Neural cell (in vitro differentiated cells): ENCODE data around the gene ARSB. TPM values are rescaled to one million over a fixed set of nuclear protein-coding genes. Genes with fewer than 3 reads are reported as not detected.

Experiments used
- H2AFZ ChIP-seq: fragments of 200-600, 300-800 bp; sonication (generic), shearing (Covaris generic); 2 replicates; pipeline ENCODE4 v1.6.0; 2014; ENCODE audit warnings: low read depth, mild to moderate bottlenecking, antibody characterized with exemption, low read length, moderate library complexity
- H3F3A ChIP-seq: fragments of 200-600 bp; shearing (Covaris generic); 2 replicates; pipeline ENCODE4 v1.6.1; 2016; ENCODE audit warnings: mild to moderate bottlenecking, moderate library complexity, mixed read lengths, antibody characterized with exemption, low read length; ENCODE audit not compliant: insufficient read depth, poor library complexity, severe bottlenecking
- H3K27ac ChIP-seq: fragments of 200-600, 300-800 bp; sonication (generic), shearing (Covaris generic); 2 replicates; pipeline ENCODE4 v1.5.1; 2014; ENCODE audit warnings: mild to moderate bottlenecking, low read length, moderate library complexity
- H3K27me3 ChIP-seq: fragments of 300-800, 200-600 bp; sonication (generic), shearing (Covaris generic); 2 replicates; pipeline ENCODE4 v1.6.0; 2014; ENCODE audit warnings: mild to moderate bottlenecking, low read depth, low read length, moderate library complexity; ENCODE audit not compliant: insufficient read depth
- H3K36me3 ChIP-seq: fragments of 300-800, 200-600 bp; sonication (generic), shearing (Covaris generic); 2 replicates; pipeline ENCODE4 v1.5.1; 2014; ENCODE audit warnings: mild to moderate bottlenecking, antibody characterized with exemption, low read length, moderate library complexity; ENCODE audit not compliant: insufficient read depth
- H3K4me2 ChIP-seq: fragments of 300-800, 200-600 bp; sonication (generic), shearing (Covaris generic); 2 replicates; pipeline ENCODE4 v1.6.0; 2014; ENCODE audit warnings: mild to moderate bottlenecking, low read length
- H3K4me3 ChIP-seq: fragments of 300-800, 200-600 bp; sonication (generic), shearing (Covaris generic); 2 replicates; pipeline ENCODE4 v1.5.1; 2014; ENCODE audit warnings: mild to moderate bottlenecking, low read length, moderate library complexity
- H3K79me2 ChIP-seq: fragments of 200-600 bp; shearing (Covaris generic); replicated peaks from 2 replicates; pipeline ENCODE4 v1.6.0; 2014; ENCODE audit warnings: mild to moderate bottlenecking, low read length, moderate library complexity; ENCODE audit not compliant: insufficient read depth
- H3K9ac ChIP-seq: fragments of 300-800, 200-600 bp; sonication (generic), shearing (Covaris generic); 2 replicates; pipeline ENCODE4 v1.6.1; 2016; ENCODE audit warnings: mild to moderate bottlenecking, low read length, mixed read lengths
- H3K9me2 ChIP-seq: fragments of 200-600 bp; shearing (Covaris generic); 2 replicates; pipeline ENCODE4 v1.6.1; 2016; ENCODE audit warnings: mild to moderate bottlenecking, low read length, mixed read lengths; ENCODE audit not compliant: insufficient read depth
- H3K9me3 ChIP-seq: fragments of 200-600, 300-800 bp; sonication (generic), shearing (Covaris generic); 2 replicates; pipeline ENCODE4 v1.6.1; 2016; ENCODE audit warnings: mild to moderate bottlenecking, mixed run types, low read length, moderate library complexity, mixed read lengths
- H4K20me1 ChIP-seq: fragments of 200-600 bp; shearing (Covaris generic); 2 replicates; pipeline ENCODE4 v1.6.1; 2016; ENCODE audit warnings: mild to moderate bottlenecking, mixed run types; ENCODE audit not compliant: insufficient read depth
- EP300 ChIP-seq: fragments of 450-650 bp; conservative IDR thresholded peaks from 2 replicates; pipeline ENCODE4 v1.6.1; 2014; ENCODE audit warnings: antibody characterized with exemption, mild to moderate bottlenecking, moderate library complexity; ENCODE audit not compliant: poor library complexity, severe bottlenecking
- EZH2 ChIP-seq: fragments of 200-600, 300-800 bp; shearing (Covaris generic), sonication (generic); IDR thresholded peaks from 2 replicates; pipeline ENCODE4 v1.6.1; 2014; ENCODE audit warnings: antibody characterized with exemption, low read length, borderline replicate concordance, mild to moderate bottlenecking; ENCODE audit not compliant: insufficient read depth, poor library complexity, severe bottlenecking
- MXI1 ChIP-seq: fragments of 450-650 bp; conservative IDR thresholded peaks from 2 replicates; pipeline ENCODE4 v1.6.1; 2014; ENCODE audit warnings: antibody characterized with exemption, mild to moderate bottlenecking; ENCODE audit not compliant: poor library complexity, severe bottlenecking
- POLR2AphosphoS5 ChIP-seq: IDR thresholded peaks from 2 replicates; pipeline ENCODE4 v1.6.1; 2012
- TAF1 ChIP-seq: IDR thresholded peaks from 2 replicates; pipeline ENCODE4 v1.6.1; 2012; ENCODE audit warnings: low read depth
- polyA plus RNA-seq: library from polyadenylated mRNA; depleted of rRNA; stranded (reverse); fragments of >200 nt; gene quantifications from 2 replicates; pipeline ENCODE4 v1.2.3, GENCODE V29; 2014
- TF ChIP-seq, protein P1 (sequence below): IDR thresholded peaks from 2 replicates; pipeline ENCODE4 v1.6.1; 2012; ENCODE audit warnings: borderline replicate concordance

ARSB gene
- polyA plus RNA-seq, 1 donor from 2014 or later, result 8.7 TPM

DNA sequence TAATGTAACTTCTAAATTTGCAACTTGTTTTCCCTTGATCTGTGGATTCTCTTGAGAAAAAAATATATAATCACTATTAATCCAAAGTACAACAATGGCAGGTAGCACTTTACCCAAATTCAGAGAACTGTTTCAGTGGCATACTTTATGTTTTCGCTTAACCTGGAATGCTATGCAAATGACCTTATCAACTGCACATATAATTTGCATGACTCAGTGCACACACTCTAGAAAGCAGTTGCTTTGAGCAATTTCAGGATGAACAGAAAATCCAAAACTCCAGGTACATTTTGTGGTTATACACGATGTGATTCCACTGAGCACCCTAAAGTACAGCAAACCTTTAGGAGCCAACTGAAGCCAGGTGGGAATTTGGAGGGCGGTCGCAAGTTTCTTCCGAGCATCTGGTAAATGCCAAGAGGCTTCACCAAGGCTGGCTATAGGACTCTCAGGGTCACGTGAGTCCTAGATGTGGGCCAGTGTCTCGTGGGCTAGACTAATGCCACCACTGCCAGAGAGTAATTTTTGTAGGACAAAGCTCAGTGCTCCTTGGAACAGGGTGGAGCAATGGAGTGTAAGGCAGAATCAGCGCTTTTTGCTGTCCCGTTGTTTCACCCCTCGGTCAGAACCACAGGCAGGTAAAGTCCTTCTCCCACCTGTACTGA, 47.1 kb upstream of the ARSB start:
- H2AFZ ChIP-seq, result no peak overlapping the region
- no peak overlapping the region for H3K4me2 ChIP-seq
- H4K20me1 ChIP-seq, result no peaks in the 10 kb centered on the region
- no peaks in the 10 kb centered on the region for H3K36me3 ChIP-seq
- no peaks in the 10 kb centered on the region for H3K27me3 ChIP-seq
- H3K4me3 ChIP-seq, result no peak overlapping the region
- no peaks in the 10 kb centered on the region for H3K9me3 ChIP-seq
- H3K9me2 ChIP-seq, result no peaks in the 10 kb centered on the region
- no peaks in the 10 kb centered on the region for H3K79me2 ChIP-seq
- no peak for TF ChIP-seq EP300
- H3K9ac ChIP-seq, result no peak overlapping the region
- no peaks in the 10 kb centered on the region for H3F3A ChIP-seq
- no peak overlapping the region for H3K27ac ChIP-seq

DNA sequence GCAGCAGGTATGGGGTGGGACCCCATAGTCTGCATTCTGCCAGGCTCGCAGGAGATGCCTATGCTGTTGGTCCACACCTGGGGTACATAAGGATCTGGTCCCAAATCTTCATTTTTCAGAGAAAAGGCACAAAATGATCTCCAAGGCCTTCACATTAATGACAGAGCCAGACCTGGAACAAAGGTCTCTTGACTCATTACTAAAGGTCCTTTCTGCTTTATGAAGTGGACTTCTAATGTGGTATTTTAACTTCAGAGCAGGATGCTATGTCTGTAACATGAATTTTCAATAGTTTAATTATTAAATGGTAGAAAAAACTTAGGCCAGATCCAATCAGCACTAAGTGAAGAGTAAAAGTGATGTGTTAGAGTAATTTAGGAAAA, 46.4 kb upstream of the ARSB start:
- Histone ChIP-seq H3K27me3 (no peaks in the 10 kb centered on the region), H3K9me3 (no peaks in the 10 kb centered on the region), H3K79me2 (no peaks in the 10 kb centered on the region), H3F3A (no peaks in the 10 kb centered on the region), H3K4me3 (no peak overlapping the region), H3K36me3 (no peaks in the 10 kb centered on the region), H3K9ac (no peak overlapping the region), H2AFZ (no peak overlapping the region), H3K9me2 (no peaks in the 10 kb centered on the region), H3K4me2 (no peak overlapping the region), H4K20me1 (no peaks in the 10 kb centered on the region), H3K27ac (no peak overlapping the region)
- TF ChIP-seq EZH2 (no peak), TAF1 (no peak), MXI1 (no peak), EP300 (no peak)

- Histone ChIP-seq H2AFZ (no peak overlapping the region), H3K4me3 (no peak overlapping the region), H3K9ac (no peak overlapping the region), H3K9me2 (no peaks in the 10 kb centered on the region), H3F3A (no peaks in the 10 kb centered on the region), H3K36me3 (no peaks in the 10 kb centered on the region), H3K27me3 (no peaks in the 10 kb centered on the region), H3K27ac (no peak overlapping the region), H3K9me3 (no peaks in the 10 kb centered on the region), H3K79me2 (no peaks in the 10 kb centered on the region), H4K20me1 (no peaks in the 10 kb centered on the region), H3K4me2 (no peak overlapping the region)
- TF ChIP-seq EZH2 (no peak), POLR2AphosphoS5 (no peak)
- TF ChIP-seq, protein P1, sequence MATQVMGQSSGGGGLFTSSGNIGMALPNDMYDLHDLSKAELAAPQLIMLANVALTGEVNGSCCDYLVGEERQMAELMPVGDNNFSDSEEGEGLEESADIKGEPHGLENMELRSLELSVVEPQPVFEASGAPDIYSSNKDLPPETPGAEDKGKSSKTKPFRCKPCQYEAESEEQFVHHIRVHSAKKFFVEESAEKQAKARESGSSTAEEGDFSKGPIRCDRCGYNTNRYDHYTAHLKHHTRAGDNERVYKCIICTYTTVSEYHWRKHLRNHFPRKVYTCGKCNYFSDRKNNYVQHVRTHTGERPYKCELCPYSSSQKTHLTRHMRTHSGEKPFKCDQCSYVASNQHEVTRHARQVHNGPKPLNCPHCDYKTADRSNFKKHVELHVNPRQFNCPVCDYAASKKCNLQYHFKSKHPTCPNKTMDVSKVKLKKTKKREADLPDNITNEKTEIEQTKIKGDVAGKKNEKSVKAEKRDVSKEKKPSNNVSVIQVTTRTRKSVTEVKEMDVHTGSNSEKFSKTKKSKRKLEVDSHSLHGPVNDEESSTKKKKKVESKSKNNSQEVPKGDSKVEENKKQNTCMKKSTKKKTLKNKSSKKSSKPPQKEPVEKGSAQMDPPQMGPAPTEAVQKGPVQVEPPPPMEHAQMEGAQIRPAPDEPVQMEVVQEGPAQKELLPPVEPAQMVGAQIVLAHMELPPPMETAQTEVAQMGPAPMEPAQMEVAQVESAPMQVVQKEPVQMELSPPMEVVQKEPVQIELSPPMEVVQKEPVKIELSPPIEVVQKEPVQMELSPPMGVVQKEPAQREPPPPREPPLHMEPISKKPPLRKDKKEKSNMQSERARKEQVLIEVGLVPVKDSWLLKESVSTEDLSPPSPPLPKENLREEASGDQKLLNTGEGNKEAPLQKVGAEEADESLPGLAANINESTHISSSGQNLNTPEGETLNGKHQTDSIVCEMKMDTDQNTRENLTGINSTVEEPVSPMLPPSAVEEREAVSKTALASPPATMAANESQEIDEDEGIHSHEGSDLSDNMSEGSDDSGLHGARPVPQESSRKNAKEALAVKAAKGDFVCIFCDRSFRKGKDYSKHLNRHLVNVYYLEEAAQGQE, result no peak
Measured at GRCh38 chr5:79030663-79031484, 45.8 kb upstream of the ARSB start.
